ENCODE data around the gene LAMC1.

DNA sequence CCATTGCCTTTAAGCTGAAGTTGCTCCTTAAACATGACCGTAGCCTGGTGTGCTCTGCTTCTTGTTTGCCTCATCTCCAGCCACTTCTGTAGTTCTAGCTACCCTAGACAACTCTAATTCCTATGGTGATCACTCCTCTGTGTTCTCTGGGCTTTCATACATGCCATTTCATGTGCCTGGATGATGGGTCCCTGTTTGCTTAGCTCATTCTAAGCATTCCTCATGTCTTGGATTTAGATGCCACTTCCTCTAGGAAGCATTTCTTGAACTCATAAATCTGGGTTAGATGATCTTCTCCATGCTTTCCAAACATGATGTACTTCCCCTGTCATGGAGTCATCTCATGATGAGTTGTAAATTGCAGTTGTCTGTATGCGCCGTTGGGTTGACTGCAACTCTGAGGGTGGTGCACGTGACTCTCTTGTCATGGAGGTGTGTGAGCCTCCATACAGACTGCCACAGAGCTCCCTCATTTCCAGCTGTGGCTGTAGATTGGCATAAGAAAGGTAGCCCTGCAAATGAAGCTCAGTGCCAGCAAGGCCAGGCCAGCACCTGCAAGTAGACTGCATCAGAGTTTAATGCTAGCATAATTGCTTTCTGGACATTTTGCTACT, 77.2 kb downstream of the LAMC1 start:
- TF ChIP-seq CTCF (IDR thresholded peaks at IDR 0.05) (no peak), EP300 (IDR thresholded peaks at IDR 0.05) (no peak), POLR2A (IDR thresholded peaks at IDR 0.05) (no peak)
